Kidney glomerular epithelial cell (primary cell): Measurements from ENCODE around the gene CNN1.
A peak's percentile ranks its signal among the peaks of the same experiment; 100 is the strongest.

Experiments
- DNase-seq: peaks from one replicate; lab custom pipeline; 2025; lab: John Stamatoyannopoulos, UW

CNN1 gene

DNA sequence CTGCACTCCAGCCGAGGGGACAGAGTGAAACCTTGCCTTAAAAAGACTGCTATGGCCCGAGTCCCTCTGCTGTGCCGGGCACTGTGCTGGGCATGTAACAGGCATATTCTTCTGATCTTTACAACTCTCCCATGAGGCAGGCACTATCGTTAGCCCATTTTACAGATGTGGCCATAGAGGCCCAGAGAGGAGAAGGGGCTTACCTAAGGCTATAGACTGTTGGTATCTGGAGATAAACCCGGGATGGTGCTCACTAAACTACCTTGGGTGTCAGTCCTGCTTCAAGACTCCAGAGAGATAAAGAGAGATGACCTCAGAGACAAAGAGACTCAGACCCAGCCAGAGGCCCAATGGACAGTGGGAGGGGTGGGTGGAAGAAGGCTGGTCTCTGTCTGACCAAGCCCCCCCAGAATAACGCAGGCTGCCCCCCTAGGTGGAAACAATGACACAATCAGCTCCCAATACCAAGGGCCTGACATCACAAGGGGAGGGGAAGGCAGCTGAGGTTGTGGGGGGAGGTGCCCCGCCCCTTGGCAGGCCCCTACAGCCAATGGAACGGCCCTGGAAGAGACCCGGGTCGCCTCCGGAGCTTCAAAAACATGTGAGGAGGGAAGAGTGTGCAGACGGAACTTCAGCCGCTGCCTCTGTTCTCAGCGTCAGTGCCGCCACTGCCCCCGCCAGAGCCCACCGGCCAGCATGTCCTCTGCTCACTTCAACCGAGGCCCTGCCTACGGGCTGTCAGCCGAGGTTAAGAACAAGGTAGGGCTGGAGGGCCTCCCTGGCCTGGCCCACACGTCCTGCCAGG lies at the start of gene CNN1:
Gene CNN1 (plus strand): TSS at position 620 of the 805 bp plus-strand sequence. CDS start 77 bp downstream, at position 697.
- DNase-seq, result no peak

DNA sequence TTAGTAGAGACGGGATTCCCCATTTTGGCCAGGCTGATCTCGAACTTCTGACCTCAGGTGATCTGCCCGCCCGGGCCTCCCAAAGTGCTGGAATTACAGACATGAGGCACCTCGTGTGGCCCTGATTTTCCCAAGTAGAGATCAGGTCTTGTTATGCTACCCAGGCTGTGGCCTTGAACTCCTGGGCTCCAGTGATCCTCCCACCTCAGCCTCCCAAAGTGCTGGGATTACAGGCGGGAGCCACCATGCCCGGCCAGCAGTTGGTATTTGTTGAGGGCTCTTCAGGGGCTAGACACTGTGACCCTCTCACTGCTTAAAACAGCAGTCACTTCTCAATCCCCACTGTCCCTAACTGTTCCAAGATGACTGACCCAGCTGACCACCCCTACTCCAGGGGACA lies 49.3 kb upstream of the CNN1 start:
- DNase-seq, result no peak

DNA sequence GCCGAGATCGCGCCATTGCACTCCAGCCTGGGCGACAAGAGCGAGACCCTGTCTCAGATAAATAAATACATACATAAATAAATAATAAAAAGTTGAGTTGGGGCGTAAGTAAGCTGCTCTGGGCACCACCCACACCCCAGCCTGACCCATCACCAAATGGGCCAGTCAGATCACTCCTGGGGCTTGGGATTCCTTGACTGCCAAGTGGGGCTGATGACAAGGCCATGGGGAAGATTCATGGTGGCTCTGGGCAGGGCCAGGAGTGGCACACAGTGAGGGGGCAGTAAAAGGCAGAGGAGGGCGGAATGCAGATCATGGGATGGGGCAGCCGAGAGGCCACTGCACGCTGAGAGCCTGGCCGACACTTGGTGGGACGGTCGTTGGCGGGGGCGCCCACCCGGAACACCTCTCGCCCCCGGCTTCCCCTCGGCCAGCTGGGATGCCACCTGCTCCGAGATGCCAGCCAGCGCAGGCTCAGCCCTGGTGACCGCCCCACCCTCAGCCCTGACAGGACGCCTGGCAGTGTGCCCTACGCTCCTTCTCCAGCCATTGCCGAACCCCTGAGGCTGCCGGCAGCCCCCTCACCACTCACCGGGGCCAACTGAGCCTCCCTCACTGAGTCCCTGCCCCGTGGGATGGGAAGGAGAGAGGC lies 43.9 kb upstream of the CNN1 start:
- no peak for DNase-seq

DNA sequence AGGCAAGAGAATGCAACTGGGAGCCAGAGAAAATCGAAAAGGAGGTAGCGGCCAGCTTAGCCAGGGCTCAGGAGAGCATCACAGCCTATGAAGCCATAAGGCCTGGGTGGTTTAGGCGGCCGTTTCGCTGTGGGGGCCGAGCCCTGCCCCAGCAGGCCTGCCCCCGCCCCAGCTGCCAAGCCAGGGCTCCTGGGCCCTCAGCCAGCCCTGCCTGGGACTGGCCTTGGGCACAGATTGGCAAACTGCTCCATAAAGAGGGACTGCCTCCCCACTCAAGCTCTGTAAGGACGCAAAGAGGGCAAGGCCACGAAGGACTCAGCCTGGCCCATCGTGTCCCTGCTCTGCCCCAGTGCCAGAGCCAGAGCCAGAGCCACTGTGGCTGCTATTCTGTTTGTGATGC lies 43.2 kb upstream of the CNN1 start:
- no peak for DNase-seq

DNA sequence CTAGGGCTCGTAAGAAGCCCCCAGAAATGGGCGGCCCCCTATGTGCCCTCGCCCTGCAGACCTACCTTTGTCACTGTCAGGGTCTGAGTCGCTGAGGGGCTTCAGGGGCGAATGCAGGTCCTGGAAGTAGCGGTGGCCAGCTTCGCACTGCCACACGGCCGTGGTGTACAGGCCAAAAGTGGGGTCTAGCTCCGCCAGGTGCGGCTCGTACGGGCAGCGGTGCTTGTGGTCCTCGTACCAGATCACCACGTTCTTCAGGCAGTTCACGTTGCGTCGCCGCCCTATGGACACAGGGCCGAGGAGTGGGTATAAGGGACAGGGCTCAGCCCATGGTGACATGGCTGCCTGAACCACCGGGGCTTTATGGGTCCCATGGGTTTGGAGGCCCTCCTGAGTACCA lies 42.8 kb upstream of the CNN1 start:
- no peak for DNase-seq

DNA sequence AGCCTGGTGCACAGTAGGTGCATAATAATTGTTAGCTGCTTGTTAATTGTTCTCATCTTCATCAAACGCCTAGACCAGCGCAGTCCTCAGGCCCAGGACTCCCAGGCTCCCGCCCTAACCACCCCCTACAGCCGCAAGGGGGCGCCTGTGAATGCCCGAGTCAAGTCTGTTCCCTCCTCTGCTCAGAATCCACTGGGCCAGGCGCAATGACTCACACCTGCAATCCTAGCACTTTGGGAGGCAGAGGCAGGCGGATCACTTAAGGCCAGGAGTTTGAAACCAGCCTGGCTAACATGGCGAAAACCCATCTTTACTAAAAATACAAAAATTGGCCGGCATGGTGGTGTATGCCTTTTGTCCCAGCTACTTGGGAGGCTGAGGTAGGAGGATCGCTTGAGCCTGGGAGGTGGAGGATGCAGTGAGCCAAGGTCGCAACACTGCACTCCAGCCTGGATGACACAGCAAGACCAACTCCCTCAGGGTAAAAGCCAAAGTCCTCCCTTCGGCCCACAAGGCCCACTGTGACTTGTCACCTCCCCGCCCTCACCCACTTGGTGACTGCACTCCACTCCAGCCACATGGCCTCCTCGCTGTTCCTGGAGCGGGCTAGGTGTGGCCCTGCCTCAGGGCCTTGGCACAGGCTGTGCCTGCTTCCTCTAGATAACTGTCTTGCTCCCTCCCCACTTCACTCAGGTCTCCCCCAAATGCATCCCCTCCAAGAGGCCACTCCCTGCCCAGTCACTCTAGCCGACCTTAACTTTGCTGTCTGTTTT lies 42.1 kb upstream of the CNN1 start:
- DNase-seq, result peak; percentile 71

DNA sequence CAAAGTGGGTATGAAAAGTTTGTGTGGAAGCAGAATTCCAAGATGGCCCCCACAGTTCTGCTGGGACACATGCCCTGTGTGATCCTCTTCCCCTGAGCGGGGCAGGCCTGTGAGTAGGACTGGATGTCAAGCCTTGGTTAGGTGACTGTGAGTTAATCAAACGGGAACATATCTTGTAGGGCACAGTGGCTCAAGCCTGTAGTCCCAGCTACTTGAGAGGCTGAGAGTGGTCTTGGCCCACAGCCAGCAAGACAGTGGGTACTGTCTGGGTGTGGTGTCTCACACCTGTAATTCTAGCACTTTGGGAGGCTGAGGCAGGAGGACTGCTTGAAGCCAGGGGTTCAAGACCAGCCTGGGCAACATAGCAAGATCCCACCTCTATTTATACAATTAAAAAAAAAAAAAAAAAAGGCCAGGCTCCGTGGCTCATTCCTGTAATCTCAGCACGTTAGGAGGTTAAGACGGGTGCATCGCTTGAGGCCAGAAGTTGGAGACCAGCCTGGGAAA lies 39.4 kb upstream of the CNN1 start:
- DNase-seq, result no peak

DNA sequence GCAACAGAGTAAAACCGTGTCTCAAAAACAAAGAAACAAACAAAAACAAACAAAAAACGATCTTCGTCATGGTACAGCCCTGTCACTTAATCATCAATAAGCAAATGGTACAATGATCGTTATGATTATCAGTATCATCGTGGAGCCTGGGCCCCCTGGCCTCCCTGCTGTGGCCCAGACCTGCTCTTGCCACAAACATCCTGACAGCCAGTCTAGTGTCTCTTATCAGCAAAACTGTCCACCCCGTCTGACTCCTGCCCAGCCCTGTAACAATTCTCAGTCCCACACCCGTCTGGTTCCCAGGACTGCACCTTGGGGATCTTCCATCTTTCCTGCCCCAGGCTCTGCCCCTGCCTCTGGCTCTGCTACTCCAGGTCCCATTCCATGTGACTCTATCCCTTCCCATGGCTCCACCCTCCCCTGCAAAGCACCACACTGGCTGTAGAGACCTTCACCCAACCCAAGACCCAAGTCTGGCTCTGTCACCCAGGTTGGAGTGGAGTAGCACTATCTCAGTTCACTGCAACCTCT lies 38.7 kb upstream of the CNN1 start:
- no peak for DNase-seq

DNA sequence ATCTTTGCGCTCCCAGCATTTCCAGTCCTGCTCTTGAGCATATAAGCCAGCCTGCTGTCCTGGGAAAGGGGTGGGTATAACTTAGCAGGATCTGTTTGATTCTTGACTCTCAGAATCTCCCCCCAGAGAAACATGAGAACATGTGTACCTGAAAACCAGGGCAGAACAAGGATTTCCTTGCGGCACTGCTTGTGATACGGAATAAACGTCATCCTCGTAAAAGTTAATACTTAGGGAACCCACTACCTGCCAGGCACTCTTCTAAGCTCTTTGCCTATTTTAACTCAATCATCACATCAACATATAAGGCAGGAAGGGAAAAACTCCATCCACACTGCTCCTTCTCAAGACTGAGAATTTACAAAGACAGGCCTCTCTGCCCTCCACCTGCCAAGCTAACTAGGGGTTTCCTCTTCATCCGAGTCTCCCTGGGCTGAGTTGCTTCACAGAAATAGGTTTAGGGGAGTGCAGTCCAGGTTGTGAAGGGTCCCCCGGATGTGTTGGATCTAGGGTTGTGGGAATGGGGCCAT lies 34.1 kb upstream of the CNN1 start:
- no peak for DNase-seq

DNA sequence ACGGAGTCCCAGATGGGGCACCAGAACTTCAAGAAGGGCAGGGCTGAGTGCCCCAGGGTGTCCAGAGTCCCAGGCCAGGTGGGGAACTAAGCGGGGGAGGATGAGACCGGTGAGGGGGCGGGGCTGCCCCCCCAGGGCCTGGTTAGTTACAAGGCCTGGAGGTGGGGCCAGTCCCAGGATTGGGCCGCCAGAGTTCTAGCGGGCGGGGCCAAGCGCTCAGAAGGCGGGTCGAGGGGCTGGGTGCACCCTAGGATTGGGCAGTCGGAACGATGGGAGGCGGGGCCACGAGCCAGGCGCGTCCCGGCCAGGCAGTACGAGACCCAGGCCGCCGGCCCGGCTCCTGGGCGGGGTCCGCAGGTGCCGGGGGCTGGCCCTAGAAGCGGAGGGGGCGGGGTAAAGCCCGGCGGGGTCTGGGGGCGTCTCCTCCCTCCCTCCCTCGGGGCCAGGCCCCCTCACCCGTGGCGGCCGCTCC lies 33.6 kb upstream of the CNN1 start:
- peak; percentile 97 for DNase-seq

DNA sequence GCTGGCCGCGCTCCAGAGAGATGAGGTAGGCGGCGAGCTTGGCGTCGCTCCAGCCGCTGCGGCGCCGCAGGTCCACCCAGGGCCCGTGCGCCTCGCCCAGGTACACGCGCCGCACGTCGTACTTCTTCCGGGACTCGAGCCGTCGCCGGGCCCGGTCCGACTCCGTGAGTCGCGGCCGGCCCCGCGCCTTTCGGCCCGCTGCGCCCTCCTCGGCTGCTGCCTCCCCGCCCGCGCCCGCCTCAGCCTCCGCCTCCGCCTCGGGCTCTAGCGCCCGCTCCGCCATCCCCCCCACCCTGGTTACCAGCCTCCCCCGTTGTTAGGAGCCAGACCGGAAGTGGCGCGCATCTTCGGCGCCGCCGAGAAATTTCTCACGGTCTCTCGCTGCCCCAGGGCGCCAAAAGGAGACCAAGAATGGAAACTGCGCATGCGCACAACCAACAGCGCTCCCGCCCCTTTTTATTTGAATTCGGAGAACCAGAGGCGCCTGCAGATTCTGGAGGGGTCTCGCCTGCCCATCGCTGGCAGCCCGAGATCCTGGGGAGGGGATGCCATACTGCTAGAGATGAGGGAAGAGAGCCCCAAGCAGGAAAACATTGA lies 33.0 kb upstream of the CNN1 start, which contains the start of gene ZNF653:
Gene ZNF653 (minus strand): TSS at position 336 of the 597 bp plus-strand sequence. CDS start 53 bp downstream, at position 283.
- DNase-seq, result peak; percentile 85

DNA sequence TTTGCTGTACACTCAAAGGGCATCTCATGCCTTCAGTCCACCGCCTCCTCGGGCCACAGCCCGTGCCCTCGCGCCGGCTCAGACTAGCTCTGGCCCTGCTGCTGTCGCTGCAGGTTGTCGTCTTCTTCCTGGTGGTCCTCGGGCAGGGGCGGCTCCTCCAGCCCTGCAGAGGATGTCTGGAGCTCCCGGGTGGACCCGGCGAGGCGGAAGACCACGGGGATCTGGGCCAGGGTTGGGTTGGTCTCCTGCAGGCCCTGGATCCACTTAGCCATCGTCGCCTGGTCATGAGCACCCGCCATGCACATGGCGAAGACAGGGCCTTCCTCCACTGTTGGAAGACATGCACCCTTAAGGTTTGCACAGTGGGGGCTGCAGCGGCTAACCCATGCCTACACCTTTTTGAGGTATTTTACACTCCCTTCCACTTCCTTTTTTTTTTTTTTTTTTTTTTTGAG lies 32.5 kb upstream of the CNN1 start:
- DNase-seq, result no peak

DNA sequence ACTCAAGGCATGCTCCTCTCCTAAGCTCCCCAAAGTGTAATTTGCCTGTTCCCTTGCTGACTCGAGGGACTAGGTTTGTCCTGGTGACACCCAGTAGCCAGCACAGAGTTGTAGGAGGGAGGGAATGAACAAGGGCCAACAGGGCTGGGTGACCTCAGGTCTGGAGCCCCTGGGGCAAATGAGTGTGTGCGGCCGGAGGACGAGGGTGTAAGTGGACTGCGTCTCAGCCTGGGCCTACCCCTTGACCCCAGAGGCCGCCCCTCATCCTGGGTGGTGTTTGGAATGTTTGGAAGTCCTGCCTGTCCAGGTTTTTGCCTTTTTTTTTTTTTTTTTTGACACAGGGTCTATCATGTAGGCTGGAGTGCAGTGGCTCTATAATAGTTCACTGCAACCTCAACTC lies 31.7 kb upstream of the CNN1 start:
- DNase-seq, result no peak

DNA sequence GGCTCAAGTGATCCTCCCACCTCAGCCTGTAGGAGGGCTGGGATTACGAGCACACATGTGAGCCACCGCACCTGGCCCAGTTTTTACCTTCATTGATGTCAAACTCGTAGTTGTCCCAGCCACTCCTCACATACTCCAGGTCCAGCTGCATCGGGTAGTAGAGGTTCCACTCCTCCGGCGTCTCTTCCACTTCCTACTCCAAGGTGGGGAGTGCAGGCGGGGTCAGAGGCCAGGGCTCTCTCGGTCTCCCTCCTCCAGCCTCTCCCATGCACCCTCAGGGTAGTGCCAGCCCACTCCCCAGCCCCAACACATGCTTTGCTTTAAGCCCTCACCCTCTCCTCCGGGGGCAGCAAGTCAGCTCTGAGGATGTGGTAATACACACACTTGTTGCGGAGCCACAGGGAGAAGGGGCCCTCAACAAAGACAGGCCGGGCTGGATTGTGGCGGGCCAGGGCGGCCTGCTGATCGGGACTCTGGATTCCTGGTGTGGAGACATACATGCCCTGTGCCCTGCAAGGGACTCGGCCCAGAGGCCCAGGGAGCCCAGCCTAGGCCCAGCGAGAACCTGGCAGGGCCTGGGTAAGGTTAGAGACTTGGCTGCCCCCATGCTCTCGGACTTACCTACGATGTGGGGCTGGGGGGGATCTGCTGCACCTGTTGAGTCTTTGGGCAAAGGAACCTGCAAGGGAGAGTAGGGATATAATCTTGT lies 31.1 kb upstream of the CNN1 start:
- DNase-seq, result no peak

DNA sequence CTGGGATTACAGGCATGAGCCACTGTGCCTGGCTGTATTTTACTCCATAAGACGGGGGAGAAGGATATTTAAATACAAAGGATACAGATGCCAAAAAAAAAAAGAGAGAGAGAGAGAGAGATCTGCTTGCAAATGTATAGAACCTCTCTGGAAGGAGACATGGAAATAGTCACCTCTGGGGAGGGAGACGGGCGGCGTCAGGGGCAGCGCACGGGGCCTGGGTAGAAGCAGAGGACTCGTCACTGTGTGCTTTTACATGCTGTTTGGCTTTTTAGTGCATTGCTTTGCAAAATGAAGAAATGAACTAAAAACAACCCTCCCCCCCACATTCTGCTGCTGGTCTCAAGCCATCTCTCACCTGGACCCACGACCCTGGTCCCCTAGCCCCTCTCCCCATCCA lies 28.2 kb upstream of the CNN1 start:
- DNase-seq, result no peak

DNA sequence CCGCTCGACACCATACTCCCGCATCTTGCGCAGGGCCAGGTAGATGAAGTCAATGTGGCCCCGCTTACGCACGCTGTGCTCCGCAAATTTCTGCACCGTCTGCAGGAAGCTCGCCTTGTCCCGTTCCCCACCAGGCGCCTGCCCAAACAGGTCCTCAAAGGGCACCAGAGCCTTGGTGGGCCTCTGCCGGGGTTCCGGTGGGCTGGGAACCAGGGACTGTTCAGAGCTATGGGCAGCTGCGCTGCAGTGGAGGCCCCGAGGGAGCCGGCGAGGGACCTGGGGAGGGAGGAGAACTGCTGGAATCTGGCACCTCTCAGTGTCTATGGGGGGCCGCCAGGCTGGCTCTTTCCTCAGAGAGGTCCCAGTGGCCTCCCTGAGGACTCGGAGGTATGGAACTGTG lies 24.7 kb upstream of the CNN1 start:
- no peak for DNase-seq

DNA sequence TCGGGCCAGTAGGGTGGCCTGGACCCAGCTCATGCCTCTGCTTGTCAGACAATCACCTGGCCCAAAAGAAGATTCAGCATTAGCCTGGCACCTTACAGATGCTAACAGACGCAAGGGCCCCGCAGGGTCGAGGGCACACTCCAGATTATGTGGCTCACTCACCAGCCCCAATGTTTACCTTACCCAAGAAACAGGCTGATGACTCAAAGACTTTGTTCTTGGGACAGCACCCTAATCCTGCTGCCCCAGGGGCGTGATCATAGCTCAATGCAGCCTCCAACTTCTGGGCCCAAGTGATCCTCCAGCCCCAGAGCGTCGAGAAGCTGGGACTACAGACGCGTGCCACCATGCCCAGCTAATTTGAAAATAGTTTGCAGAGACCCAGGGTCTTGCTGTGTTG lies 19.5 kb upstream of the CNN1 start:
- no peak for DNase-seq

DNA sequence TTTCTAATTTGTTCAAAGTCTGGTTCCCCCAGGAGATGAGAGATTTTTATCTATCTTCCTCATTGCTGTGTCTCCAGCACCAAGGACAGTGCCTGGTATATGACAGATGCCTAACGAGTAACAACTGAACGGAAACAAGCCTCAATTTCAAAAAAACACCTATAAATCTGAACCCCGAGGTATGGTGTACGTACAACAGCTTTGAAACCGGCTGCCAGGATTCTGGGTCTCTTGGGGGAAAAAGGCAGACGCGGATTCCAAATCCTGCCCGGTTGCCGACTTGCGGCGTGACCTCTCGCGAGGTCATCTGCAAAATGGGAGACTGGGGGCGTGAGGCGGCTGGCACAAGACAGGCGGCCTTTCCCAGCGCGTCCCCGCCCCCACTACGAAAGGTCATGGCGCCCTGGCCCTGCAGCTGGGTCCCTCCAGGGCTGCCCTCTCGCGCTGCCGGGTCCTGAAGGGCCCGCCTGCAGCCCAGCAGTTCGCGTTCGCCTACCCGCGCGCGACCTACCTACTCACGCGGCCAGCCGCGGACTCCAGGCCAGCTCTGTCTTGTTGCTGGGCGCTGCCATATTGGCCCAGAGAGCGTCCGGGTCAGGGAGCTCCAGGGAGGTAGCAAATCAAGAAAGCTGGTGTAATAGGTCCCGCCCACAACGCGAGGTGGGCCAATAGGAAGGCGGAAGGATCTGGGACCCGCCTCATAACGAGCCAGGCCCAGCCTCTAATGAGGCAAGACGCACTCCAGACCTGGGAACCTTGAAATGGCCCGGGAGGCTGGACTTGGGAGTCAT lies 9.9 kb upstream of the CNN1 start, which contains the start of gene ECSIT:
Gene ECSIT (minus strand): TSS at position 584 of the 791 bp plus-strand sequence. CDS start 9,964 bp downstream, outside the sequence.
- DNase-seq, result peak; percentile 98

DNA sequence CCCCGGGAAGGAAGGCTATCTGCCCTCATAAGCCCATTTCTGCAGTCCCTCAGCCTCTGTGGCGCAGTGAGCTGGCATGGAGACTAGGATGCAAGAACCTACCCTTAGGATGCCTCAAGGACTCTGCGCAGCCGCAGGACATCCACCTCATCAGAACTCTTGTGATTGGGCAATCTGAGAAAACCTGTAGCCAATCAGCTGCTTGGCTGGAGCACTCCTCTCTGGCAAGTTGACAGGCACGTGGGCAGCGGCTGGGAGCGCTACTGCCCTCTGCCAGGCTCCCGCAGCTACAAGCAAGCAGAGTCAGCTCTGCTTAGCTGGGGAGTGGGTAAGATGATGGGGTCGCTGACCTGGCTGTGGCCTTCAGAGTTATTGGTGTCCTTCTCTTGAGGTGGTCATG lies 8.2 kb upstream of the CNN1 start:
- DNase-seq, result peak; percentile 25

DNA sequence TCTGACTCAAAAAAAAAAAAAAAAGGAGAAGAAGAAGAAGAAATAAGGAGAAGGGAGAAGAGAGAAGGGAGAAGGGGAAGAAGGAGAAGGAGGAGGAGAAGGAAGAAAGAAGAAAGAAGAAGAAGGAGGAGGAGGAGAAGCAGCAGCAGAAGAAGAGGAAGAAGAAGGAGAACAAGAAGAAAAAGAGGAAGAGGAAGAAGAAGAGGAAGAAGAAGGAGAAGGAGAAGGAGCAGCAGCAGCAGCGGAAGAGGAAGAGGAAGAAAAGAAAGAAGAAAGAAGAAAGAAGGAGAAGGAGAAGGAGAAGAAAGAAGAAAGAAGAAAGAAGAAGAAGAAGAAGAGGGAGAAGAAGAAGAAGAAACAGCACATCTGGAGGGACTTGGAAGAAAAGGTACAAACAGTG lies 4.1 kb upstream of the CNN1 start:
- DNase-seq, result no peak
